HepG2 (cell line): ENCODE measurements around the gene FOCAD. TPM values are rescaled to one million over a fixed set of nuclear protein-coding genes. Genes with fewer than 3 reads are reported as not detected.
A peak's percentile ranks its signal among the peaks of the same experiment; 100 is the strongest.

Experiments used
- ATAC-seq: fragments of 200-7000 bp; cut with Tn5 transposase; 3 replicates; pipeline ENCODE4 v1.9.1; 2020; ENCODE audit warnings: mild to moderate bottlenecking, moderate library complexity
- BruUV-seq: library from RNA; stranded (reverse); fragments of 400-500 nt; replicated peaks from 2 replicates; lab custom pipeline; 2021; lab: Mats Ljungman, UMichigan
- CTCF ChIA-PET: fragments of 300-600 bp; formaldehyde crosslinking; extraction: SDS; loops from one replicate; lab custom pipeline; 2021; ENCODE audit warnings: low total read pairs, inconsistent platforms, low intra/inter-chr PET ratio; lab: Yijun Ruan, JAX
- POLR2A ChIA-PET: fragments of 350-600 bp; sonication (Branson Sonifier 250); formaldehyde crosslinking; loops from one replicate; lab custom pipeline; 2020; ENCODE audit warnings: antibody characterized with exemption, inconsistent platforms; lab: Yijun Ruan, JAX
- DNase-seq: peaks from one replicate; pipeline ENCODE4 v3.0.0-alpha.2; 2015; ENCODE audit warnings: low spot score
- FAIRE-seq: peaks from 3 replicates; lab custom pipeline; 2011; peaks lifted over from hg19 to GRCh38; lab: Jason Lieb, UNC
- H2AFZ ChIP-seq: one replicate; pipeline ENCODE4 v1.6.1; 2011; ENCODE audit warnings: low read length, inconsistent platforms
- H3K27ac ChIP-seq: fragments of 300-600 bp; 3 replicates; pipeline ENCODE4 v1.8.0; 2011; ENCODE audit warnings: mixed run types, mild to moderate bottlenecking, mixed read lengths, low read length, inconsistent platforms; ENCODE audit not compliant: insufficient read depth; ENCODE audit errors: extremely low read length
- H3K27me3 ChIP-seq, 2 experiments: fragments of 200-600 bp in 1 of 2; 2 replicates in 1 of 2; 3 replicates in 1 of 2; pipeline versions ENCODE4 v1.6.0 to v1.8.0; 2011; ENCODE audit warnings: low read length in 2 of 2, mild to moderate bottlenecking in 2 of 2, moderate library complexity in 2 of 2, inconsistent platforms in 1 of 2; ENCODE audit not compliant: insufficient read depth in 2 of 2, control insufficient read depth in 1 of 2
- H3K36me3 ChIP-seq, 2 experiments: fragments of 200-600 bp in 1 of 2; replicated peaks in 1 of 2; 2 replicates in 1 of 2; 3 replicates in 1 of 2; pipeline versions ENCODE4 v1.5.1 to v1.8.0; 2011; ENCODE audit warnings: low read length in 2 of 2, inconsistent platforms in 1 of 2; ENCODE audit not compliant: insufficient read depth in 2 of 2, control insufficient read depth in 1 of 2
- H3K4me1 ChIP-seq: 2 replicates; pipeline ENCODE4 v1.5.1; 2012; ENCODE audit warnings: low read length, inconsistent platforms; ENCODE audit not compliant: insufficient read depth
- H3K4me2 ChIP-seq: 2 replicates; pipeline ENCODE4 v1.6.0; 2011; ENCODE audit warnings: low read depth, low read length, inconsistent platforms
- H3K4me3 ChIP-seq, 3 experiments: fragments of 200-600 bp in 1 of 3; sonication (generic), shearing (Covaris generic) in 1 of 3; replicated peaks in 1 of 3; 2 replicates each; pipeline ENCODE4 v1.5.1; 2011 to 2016; ENCODE audit warnings: low read length in 3 of 3, inconsistent platforms in 2 of 3, low read depth in 2 of 3, mild to moderate bottlenecking in 2 of 3, control low read depth in 1 of 3, mixed read lengths in 1 of 3; ENCODE audit not compliant: insufficient read depth in 1 of 3
- H3K79me2 ChIP-seq: one replicate; pipeline ENCODE4 v1.6.1; 2011; ENCODE audit warnings: low read length, inconsistent platforms; ENCODE audit not compliant: insufficient read depth
- H3K9ac ChIP-seq: 2 replicates; pipeline ENCODE4 v1.6.0; 2011; ENCODE audit warnings: mild to moderate bottlenecking, low read depth, low read length, inconsistent platforms; ENCODE audit not compliant: insufficient read depth
- H3K9me3 ChIP-seq: 2 replicates; pipeline ENCODE4 v1.5.1; 2012; ENCODE audit warnings: mild to moderate bottlenecking, low read length
- H4K20me1 ChIP-seq: 2 replicates; pipeline ENCODE4 v1.6.0; 2011; ENCODE audit warnings: inconsistent platforms, mild to moderate bottlenecking, low read length, moderate library complexity; ENCODE audit not compliant: insufficient read depth
- AKAP8 ChIP-seq: sonication (generic); formaldehyde crosslinking; IDR thresholded peaks from 2 replicates; pipeline ENCODE4 v1.5.1; 2020; ENCODE audit warnings: mild to moderate bottlenecking, missing genetic modification reagents
- ATF3 ChIP-seq: sonication (generic); formaldehyde crosslinking; IDR thresholded peaks from 2 replicates; pipeline ENCODE4 v1.4.0; 2020; ENCODE audit warnings: missing genetic modification reagents
- CREBL2 ChIP-seq: sonication (generic); formaldehyde crosslinking; IDR thresholded peaks from 2 replicates; pipeline ENCODE4 v1.8.1; 2023; ENCODE audit warnings: missing genetic modification reagents, mild to moderate bottlenecking, borderline replicate concordance
- ELK4 ChIP-seq: sonication (generic); formaldehyde crosslinking; IDR thresholded peaks from 2 replicates; pipeline ENCODE4 v1.9.0; 2021; ENCODE audit warnings: missing genetic modification reagents, borderline replicate concordance
- HCFC1 ChIP-seq: fragments of 150-350 bp; IDR thresholded peaks from 2 replicates; pipeline ENCODE4 v1.6.1; 2014; ENCODE audit warnings: low read depth, low read length
- KLF13 ChIP-seq: sonication (generic); formaldehyde crosslinking; IDR thresholded peaks from 2 replicates; pipeline ENCODE4 v1.4.0; 2020; ENCODE audit warnings: mild to moderate bottlenecking, missing genetic modification reagents
- NFIC ChIP-seq: IDR thresholded peaks from 2 replicates; pipeline ENCODE4 v1.6.1; 2012; ENCODE audit warnings: mild to moderate bottlenecking, low read length, inconsistent platforms
- PRDM4 ChIP-seq: sonication (generic); formaldehyde crosslinking; IDR thresholded peaks from 2 replicates; pipeline ENCODE4 v1.9.0; 2021; ENCODE audit warnings: missing genetic modification reagents, borderline replicate concordance
- ZHX1 ChIP-seq: sonication (generic); formaldehyde crosslinking; IDR thresholded peaks from 2 replicates; pipeline ENCODE4 v1.8.1; 2022; ENCODE audit warnings: low read depth, mild to moderate bottlenecking, missing genetic modification reagents
- ZNF350 ChIP-seq: sonication (generic); formaldehyde crosslinking; IDR thresholded peaks from 2 replicates; pipeline ENCODE4 v1.4.0; 2020; ENCODE audit warnings: mild to moderate bottlenecking, low read depth, missing genetic modification reagents, borderline replicate concordance
- ZNF354B ChIP-seq: sonication (generic); formaldehyde crosslinking; IDR thresholded peaks from 2 replicates; pipeline ENCODE4 v1.8.0; 2022; ENCODE audit warnings: mild to moderate bottlenecking, missing genetic modification reagents
- ZNF543 ChIP-seq: sonication (generic); formaldehyde crosslinking; IDR thresholded peaks from 2 replicates; pipeline ENCODE4 v1.4.0; 2020; ENCODE audit warnings: mild to moderate bottlenecking, missing genetic modification reagents
- ZNF672 ChIP-seq: sonication (generic); formaldehyde crosslinking; IDR thresholded peaks from 2 replicates; pipeline ENCODE4 v1.8.1; 2022; ENCODE audit warnings: missing genetic modification reagents
- ZNF703 ChIP-seq: sonication (generic); formaldehyde crosslinking; IDR thresholded peaks from 2 replicates; pipeline ENCODE4 v1.5.1; 2020; ENCODE audit warnings: missing genetic modification reagents, mild to moderate bottlenecking, moderate library complexity, borderline replicate concordance
- WGBS: methylation state at CpG from one replicate; pipeline ENCODE4 v1.1.6; 2017; ENCODE audit warnings: low lambda C conversion rate; 5-methylcytosine and 5-hydroxymethylcytosine counted together
- in situ Hi-C: cut with HindIII; loops from 2 replicates; pipeline ENCODE4 v1.10.0; 2017; ENCODE audit warnings: low pct_unique_long_range_greater_than_20kb; ENCODE audit not compliant: extremely low pct_ligation_motif_present
- intact Hi-C: fragments of 100-400 bp; cut with micrococcal nuclease; formaldehyde crosslinking; loops from one replicate; pipeline ENCODE4 v1.10.0; 2022; ENCODE audit not compliant: unreplicated experiment
- polyA plus RNA-seq, 8 experiments: library from polyadenylated mRNA; depleted of rRNA in 3 of 8; stranded (reverse) in 7 of 8; unstranded in 1 of 8; fragments of >200 nt; fragmentation: Illumina TruSeq in 4 of 8; extraction: Trizol in 4 of 8; gene quantifications; 2 replicates each; pipeline versions ENCODE4 v1.2.1 to v1.2.3, GENCODE V29; 2011 to 2016; ENCODE audit warnings: low read depth in 4 of 8, missing spikeins in 1 of 8, mixed read lengths in 1 of 8; ENCODE audit not compliant: insufficient read depth in 1 of 8
- total RNA-seq, 5 experiments: library from RNA; depleted of rRNA; stranded (reverse); fragments of >200 nt; fragmentation: Illumina TruSeq; extraction: Trizol; gene quantifications; 2 replicates each; pipeline ENCODE4 v1.2.3, GENCODE V29; 2016; ENCODE audit warnings: low read depth in 1 of 5

The FOCAD gene
- total and polyA plus RNA-seq, 2 of the 13 experiments (the other 11 are each of a cell fraction or from before 2014, with no cell fraction given) = 18.0 to 31.1 TPM

- no peak overlapping the region for H2AFZ ChIP-seq
- H3K79me2 ChIP-seq = no peaks in the 10 kb centered on the region
- 10% methylated on average over 6 of the region's 6 CpGs for WGBS
- H3K4me2 ChIP-seq = peak overlapping the region; percentile 53
- peak overlapping the region; percentile 21 for H3K27ac ChIP-seq
- DNase-seq (peak; percentile 85), ATAC-seq (peak; percentile 93), FAIRE-seq (peak; percentile 65)
- 0 out of 5 replicates have a peak, but pooled peaks cover 0 to 3% of the 10 kb centered on the region in 2 experiments for H3K36me3 ChIP-seq
- POLR2A ChIA-PET = interaction anchor here (1.4 kb wide), 1 partner anchor 151 kb away, joined by 5 read pairs; the partner anchor contains the start of gene FOCAD
- H3K4me3 ChIP-seq = no peak overlapping the region
- intact Hi-C loops = loop anchor here (2.0 to 5.0 kb wide), 2 partner anchors 153 to 213 kb away; partner anchors contain the start of genes FOCAD and MLLT3
- no peaks in the 10 kb centered on the region for H3K27me3 ChIP-seq
- no TSS peak for BruUV-seq
- H4K20me1 ChIP-seq = no peaks in the 10 kb centered on the region
- H3K4me1 ChIP-seq = peaks cover 18% of the 10 kb centered on the region
- CTCF ChIA-PET = no interaction called here
- H3K9me3 ChIP-seq = no peaks in the 10 kb centered on the region
- no peak overlapping the region for H3K9ac ChIP-seq
- in situ Hi-C loops = no loop called here
- no peak for TF ChIP-seq ZNF703
- TF ChIP-seq ELK4 (CRISPR knock-in tag) = no peak
- peak; percentile 50; the same call in 1 of the 2 replicates for TF ChIP-seq NFIC
- no peak for TF ChIP-seq AKAP8
- TF ChIP-seq ZHX1 = no peak
- TF ChIP-seq ZNF354B (CRISPR knock-in tag) = no peak
- TF ChIP-seq ATF3 = no peak
- TF ChIP-seq ZNF543 = no peak
- no peak for TF ChIP-seq ZNF672
- TF ChIP-seq HCFC1 = no peak
- no peak for TF ChIP-seq PRDM4
- TF ChIP-seq ZNF350 (CRISPR knock-in tag) = no peak
- TF ChIP-seq CREBL2 (CRISPR knock-in tag) = no peak
- TF ChIP-seq KLF13 (CRISPR knock-in tag) = no peak
Measured at GRCh38 chr9:20835377-20836286, 151.6 kb downstream of the FOCAD start.
